ENCODE measurements around the gene ITGA11.

ITGA11 gene

GRCh38 chr15:68479406-68479805, 47.4 kb upstream of the ITGA11 start:
- no peak for DNase-seq (ENCODE audit: low read depth in 1 of 2, low spot score in 1 of 2)
- TF ChIP-seq POLR2AphosphoS5 (IDR thresholded peaks at IDR 0.05; ENCODE audit: low read depth) (no peak), GABPA (IDR thresholded peaks at IDR 0.05; ENCODE audit: low read depth) (no peak), SPI1 (IDR thresholded peaks at IDR 0.05; ENCODE audit: borderline replicate concordance, low read depth) (no peak), CTCF (IDR thresholded peaks at IDR 0.05; ENCODE audit: insufficient read depth, low read length) (no peak)
- TF ChIP-seq, protein P1, sequence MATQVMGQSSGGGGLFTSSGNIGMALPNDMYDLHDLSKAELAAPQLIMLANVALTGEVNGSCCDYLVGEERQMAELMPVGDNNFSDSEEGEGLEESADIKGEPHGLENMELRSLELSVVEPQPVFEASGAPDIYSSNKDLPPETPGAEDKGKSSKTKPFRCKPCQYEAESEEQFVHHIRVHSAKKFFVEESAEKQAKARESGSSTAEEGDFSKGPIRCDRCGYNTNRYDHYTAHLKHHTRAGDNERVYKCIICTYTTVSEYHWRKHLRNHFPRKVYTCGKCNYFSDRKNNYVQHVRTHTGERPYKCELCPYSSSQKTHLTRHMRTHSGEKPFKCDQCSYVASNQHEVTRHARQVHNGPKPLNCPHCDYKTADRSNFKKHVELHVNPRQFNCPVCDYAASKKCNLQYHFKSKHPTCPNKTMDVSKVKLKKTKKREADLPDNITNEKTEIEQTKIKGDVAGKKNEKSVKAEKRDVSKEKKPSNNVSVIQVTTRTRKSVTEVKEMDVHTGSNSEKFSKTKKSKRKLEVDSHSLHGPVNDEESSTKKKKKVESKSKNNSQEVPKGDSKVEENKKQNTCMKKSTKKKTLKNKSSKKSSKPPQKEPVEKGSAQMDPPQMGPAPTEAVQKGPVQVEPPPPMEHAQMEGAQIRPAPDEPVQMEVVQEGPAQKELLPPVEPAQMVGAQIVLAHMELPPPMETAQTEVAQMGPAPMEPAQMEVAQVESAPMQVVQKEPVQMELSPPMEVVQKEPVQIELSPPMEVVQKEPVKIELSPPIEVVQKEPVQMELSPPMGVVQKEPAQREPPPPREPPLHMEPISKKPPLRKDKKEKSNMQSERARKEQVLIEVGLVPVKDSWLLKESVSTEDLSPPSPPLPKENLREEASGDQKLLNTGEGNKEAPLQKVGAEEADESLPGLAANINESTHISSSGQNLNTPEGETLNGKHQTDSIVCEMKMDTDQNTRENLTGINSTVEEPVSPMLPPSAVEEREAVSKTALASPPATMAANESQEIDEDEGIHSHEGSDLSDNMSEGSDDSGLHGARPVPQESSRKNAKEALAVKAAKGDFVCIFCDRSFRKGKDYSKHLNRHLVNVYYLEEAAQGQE (IDR thresholded peaks at IDR 0.05; ENCODE audit: insufficient replicate concordance, low read depth): no peak
- H3K4me3 ChIP-seq (replicated peaks; ENCODE audit: insufficient read depth, low read length): no peak overlapping the region
- peaks cover 7% of the 10 kb centered on the region for H3K27me3 ChIP-seq (ENCODE audit: insufficient read depth, poor library complexity, severe bottlenecking)
- H3K27ac ChIP-seq (replicated peaks): no peak overlapping the region

DNA sequence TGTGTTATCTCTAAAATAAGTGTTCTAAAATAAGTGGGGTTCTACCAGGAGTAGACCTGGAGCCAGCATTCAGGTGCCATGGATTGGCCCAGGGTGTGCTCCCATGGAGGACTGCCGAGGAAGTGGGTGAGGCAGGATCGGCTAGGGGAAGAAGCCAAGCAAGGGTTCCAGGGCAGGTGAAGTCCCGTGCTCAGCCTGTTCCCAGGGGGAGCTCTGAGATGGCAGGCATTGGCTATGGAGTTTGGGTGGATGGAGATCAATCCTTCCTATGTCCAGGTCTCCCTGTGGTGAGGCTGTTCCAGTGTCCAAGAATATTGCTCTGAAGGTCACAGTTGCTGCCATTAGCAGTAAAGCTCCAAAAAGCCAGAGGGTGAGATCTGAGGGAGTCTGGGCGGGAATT, 46.9 kb upstream of the ITGA11 start:
- TF ChIP-seq SPI1 (IDR thresholded peaks at IDR 0.05; ENCODE audit: borderline replicate concordance, low read depth) (no peak), CTCF (IDR thresholded peaks at IDR 0.05; ENCODE audit: insufficient read depth, low read length) (no peak), GABPA (IDR thresholded peaks at IDR 0.05; ENCODE audit: low read depth) (no peak), POLR2AphosphoS5 (IDR thresholded peaks at IDR 0.05; ENCODE audit: low read depth) (no peak)
- TF ChIP-seq, protein P1 (IDR thresholded peaks at IDR 0.05; ENCODE audit: insufficient replicate concordance, low read depth): no peak
- Histone ChIP-seq H3K27me3 (ENCODE audit: insufficient read depth, poor library complexity, severe bottlenecking) (peaks cover 7% of the 10 kb centered on the region), H3K4me3 (replicated peaks; ENCODE audit: insufficient read depth, low read length) (no peak overlapping the region), H3K27ac (replicated peaks) (no peak overlapping the region)
- DNase-seq (ENCODE audit: low read depth in 1 of 2, low spot score in 1 of 2): no peak

- no peak overlapping the region for H3K4me3 ChIP-seq (replicated peaks; ENCODE audit: insufficient read depth, low read length)
- TF ChIP-seq CTCF (IDR thresholded peaks at IDR 0.05; ENCODE audit: insufficient read depth, low read length) (no peak), POLR2AphosphoS5 (IDR thresholded peaks at IDR 0.05; ENCODE audit: low read depth) (no peak), GABPA (IDR thresholded peaks at IDR 0.05; ENCODE audit: low read depth) (no peak), SPI1 (IDR thresholded peaks at IDR 0.05; ENCODE audit: borderline replicate concordance, low read depth) (no peak)
- TF ChIP-seq, protein P1 (IDR thresholded peaks at IDR 0.05; ENCODE audit: insufficient replicate concordance, low read depth): no peak
- H3K27ac ChIP-seq (replicated peaks): no peak overlapping the region
- DNase-seq (ENCODE audit: low read depth in 1 of 2, low spot score in 1 of 2): no peak
- H3K27me3 ChIP-seq (ENCODE audit: insufficient read depth, poor library complexity, severe bottlenecking): peaks cover 3% of the 10 kb centered on the region
Observed at GRCh38 chr15:68475449-68475848, 43.5 kb upstream of the ITGA11 start.

All from HL-60 (cell line).